Activated T-cell treated with anti-CD3 and anti-CD28 coated beads, Interleukin-2, amount 50 U/mL, for 24 hours (primary cell): Measurements from ENCODE around the gene KCNN3.

Experiments used
- DNase-seq: peaks from one replicate; pipeline ENCODE4 v3.0.0-alpha.2; 2020
- H3K27ac Mint-ChIP-seq: 2 replicates; pipeline ENCODE4 v1.8.0; 2020; ENCODE audit warnings: mild to moderate bottlenecking, mixed read lengths
- H3K27me3 Mint-ChIP-seq: 2 replicates; pipeline ENCODE4 v1.8.0; 2020; ENCODE audit warnings: mixed read lengths
- H3K36me3 Mint-ChIP-seq: 2 replicates; pipeline ENCODE4 v1.8.0; 2020; ENCODE audit warnings: low read depth, mixed read lengths
- H3K4me1 Mint-ChIP-seq: 2 replicates; pipeline ENCODE4 v1.8.0; 2020; ENCODE audit warnings: low read depth, mixed read lengths
- H3K4me3 Mint-ChIP-seq: 2 replicates; pipeline ENCODE4 v1.8.0; 2020; ENCODE audit warnings: mild to moderate bottlenecking, moderate library complexity, mixed read lengths
- H3K9me3 Mint-ChIP-seq: 2 replicates; pipeline ENCODE4 v1.8.0; 2020; ENCODE audit warnings: mixed read lengths

The KCNN3 gene

GRCh38 chr1:154749078-154749760, 120.9 kb downstream of the KCNN3 start:
- Mint-ChIP-seq H3K36me3 (no peaks in the 10 kb centered on the region), H3K27me3 (no peaks in the 10 kb centered on the region), H3K4me3 (no peak overlapping the region), H3K9me3 (no peaks in the 10 kb centered on the region), H3K4me1 (peaks cover 88% of the 10 kb centered on the region), H3K27ac (peak overlapping the region; percentile 93)
- DNase-seq, result peak; percentile 57

- no peaks in the 10 kb centered on the region for H3K36me3 Mint-ChIP-seq
- H3K27ac Mint-ChIP-seq, result peak overlapping the region; percentile 93
- no peaks in the 10 kb centered on the region for H3K27me3 Mint-ChIP-seq
- no peak for DNase-seq
- peak overlapping the region; percentile 80 for H3K4me3 Mint-ChIP-seq
- peaks cover 93% of the 10 kb centered on the region for H3K4me1 Mint-ChIP-seq
- no peaks in the 10 kb centered on the region for H3K9me3 Mint-ChIP-seq
Measured at GRCh38 chr1:154748405-154748775, 121.7 kb downstream of the KCNN3 start.

- Mint-ChIP-seq H3K27me3 (no peaks in the 10 kb centered on the region), H3K4me3 (peak overlapping the region; percentile 80), H3K36me3 (no peaks in the 10 kb centered on the region), H3K27ac (peak overlapping the region; percentile 93), H3K9me3 (no peaks in the 10 kb centered on the region), H3K4me1 (peaks cover 88% of the 10 kb centered on the region)
- DNase-seq, result peak; percentile 68
Measured at GRCh38 chr1:154747740-154748404, 122.2 kb downstream of the KCNN3 start.

- DNase-seq, result no peak
- no peaks in the 10 kb centered on the region for H3K9me3 Mint-ChIP-seq
- no peaks in the 10 kb centered on the region for H3K27me3 Mint-ChIP-seq
- H3K4me3 Mint-ChIP-seq, result peak overlapping the region; percentile 80
- H3K4me1 Mint-ChIP-seq, result peaks cover 83% of the 10 kb centered on the region
- peak overlapping the region; percentile 93 for H3K27ac Mint-ChIP-seq
- no peaks in the 10 kb centered on the region for H3K36me3 Mint-ChIP-seq
Measured at GRCh38 chr1:154747380-154747739, 122.7 kb downstream of the KCNN3 start.

GRCh38 chr1:154746622-154747299, 123.3 kb downstream of the KCNN3 start:
- Mint-ChIP-seq H3K4me3 (peak overlapping the region; percentile 80), H3K27me3 (no peaks in the 10 kb centered on the region), H3K4me1 (peaks cover 82% of the 10 kb centered on the region), H3K27ac (peak overlapping the region; percentile 93), H3K9me3 (no peaks in the 10 kb centered on the region), H3K36me3 (no peaks in the 10 kb centered on the region)
- DNase-seq, result no peak

GRCh38 chr1:154745750-154746425, 124.2 kb downstream of the KCNN3 start:
- DNase-seq, result no peak
- H3K27ac Mint-ChIP-seq, result no peak overlapping the region
- peaks cover 4% of the 10 kb centered on the region for H3K9me3 Mint-ChIP-seq
- H3K27me3 Mint-ChIP-seq, result peaks cover 3% of the 10 kb centered on the region
- H3K4me3 Mint-ChIP-seq, result no peak overlapping the region
- H3K36me3 Mint-ChIP-seq, result no peaks in the 10 kb centered on the region
- H3K4me1 Mint-ChIP-seq, result peaks cover 77% of the 10 kb centered on the region

GRCh38 chr1:154745286-154745731, 124.8 kb downstream of the KCNN3 start:
- peak overlapping the region; percentile 1 for H3K4me3 Mint-ChIP-seq

GRCh38 chr1:154744352-154745035, 125.6 kb downstream of the KCNN3 start:
- peaks cover 72% of the 10 kb centered on the region for H3K4me1 Mint-ChIP-seq
- H3K36me3 Mint-ChIP-seq, result no peaks in the 10 kb centered on the region
- H3K27ac Mint-ChIP-seq, result no peak overlapping the region
- H3K9me3 Mint-ChIP-seq, result peaks cover 4% of the 10 kb centered on the region
- DNase-seq, result no peak
- H3K4me3 Mint-ChIP-seq, result no peak overlapping the region
- H3K27me3 Mint-ChIP-seq, result peaks cover 3% of the 10 kb centered on the region

More at GRCh38 chr1:154745286-154745731, 124.8 kb downstream of the KCNN3 start:
- no peak overlapping the region for H3K27ac Mint-ChIP-seq
- peaks cover 72% of the 10 kb centered on the region for H3K4me1 Mint-ChIP-seq
- H3K9me3 Mint-ChIP-seq, result peaks cover 4% of the 10 kb centered on the region
- DNase-seq, result no peak
- H3K27me3 Mint-ChIP-seq, result peaks cover 3% of the 10 kb centered on the region
- H3K36me3 Mint-ChIP-seq, result no peaks in the 10 kb centered on the region

GRCh38 chr1:154743526-154744036, 126.5 kb downstream of the KCNN3 start:
- peaks cover 4% of the 10 kb centered on the region for H3K9me3 Mint-ChIP-seq
- peaks cover 3% of the 10 kb centered on the region for H3K27me3 Mint-ChIP-seq
- no peak for DNase-seq
- peaks cover 72% of the 10 kb centered on the region for H3K4me1 Mint-ChIP-seq
- no peak overlapping the region for H3K4me3 Mint-ChIP-seq
- no peak overlapping the region for H3K27ac Mint-ChIP-seq
- H3K36me3 Mint-ChIP-seq, result no peaks in the 10 kb centered on the region

- Mint-ChIP-seq H3K36me3 (no peaks in the 10 kb centered on the region), H3K4me3 (no peak overlapping the region), H3K9me3 (peaks cover 4% of the 10 kb centered on the region), H3K27ac (no peak overlapping the region), H3K4me1 (peaks cover 71% of the 10 kb centered on the region), H3K27me3 (peaks cover 3% of the 10 kb centered on the region)
- DNase-seq, result no peak
Measured at GRCh38 chr1:154742606-154743005, 127.5 kb downstream of the KCNN3 start.

- H3K27ac Mint-ChIP-seq, result no peak overlapping the region
- H3K36me3 Mint-ChIP-seq, result no peaks in the 10 kb centered on the region
- DNase-seq, result no peak
- peaks cover 71% of the 10 kb centered on the region for H3K4me1 Mint-ChIP-seq
- peaks cover 3% of the 10 kb centered on the region for H3K27me3 Mint-ChIP-seq
- H3K4me3 Mint-ChIP-seq, result no peak overlapping the region
- H3K9me3 Mint-ChIP-seq, result peaks cover 4% of the 10 kb centered on the region
Measured at GRCh38 chr1:154741741-154742495, 128.2 kb downstream of the KCNN3 start.

GRCh38 chr1:154741327-154741726, 128.8 kb downstream of the KCNN3 start:
- H3K4me3 Mint-ChIP-seq, result no peak overlapping the region
- H3K36me3 Mint-ChIP-seq, result no peaks in the 10 kb centered on the region
- peaks cover 4% of the 10 kb centered on the region for H3K9me3 Mint-ChIP-seq
- H3K27ac Mint-ChIP-seq, result no peak overlapping the region
- no peak for DNase-seq
- H3K27me3 Mint-ChIP-seq, result peaks cover 3% of the 10 kb centered on the region
- peaks cover 71% of the 10 kb centered on the region for H3K4me1 Mint-ChIP-seq

- Mint-ChIP-seq H3K36me3 (no peaks in the 10 kb centered on the region), H3K4me1 (peaks cover 64% of the 10 kb centered on the region), H3K27ac (no peak overlapping the region), H3K27me3 (peaks cover 3% of the 10 kb centered on the region), H3K4me3 (no peak overlapping the region), H3K9me3 (peaks cover 4% of the 10 kb centered on the region)
- no peak for DNase-seq
Measured at GRCh38 chr1:154739654-154740053, 130.4 kb downstream of the KCNN3 start.
